Myocyte (in vitro differentiated cells): ENCODE results near the gene ATP10B. TPM values are rescaled to one million over a fixed set of nuclear protein-coding genes. Genes with fewer than 3 reads are reported as not detected.
"Not testable (repeated sequence)": the region's sequence is repeated elsewhere in the genome, so short reads cannot be mapped to it uniquely, and the experiment has no call there.

ENCODE experiments used
- DNase-seq: peaks from one replicate; pipeline ENCODE4 v3.0.0-alpha.2; 2012; ENCODE audit warnings: low read depth
- polyA plus RNA-seq: library from polyadenylated mRNA; unstranded; fragments of >200 nt; gene quantifications from one replicate; pipeline ENCODE4 v1.2.1, GENCODE V29; 2012; ENCODE audit warnings: missing spikeins
- total RNA-seq: library from RNA; depleted of rRNA; stranded (reverse); fragments of >200 nt; gene quantifications from 2 replicates; pipeline ENCODE4 v1.2.3, GENCODE V29; 2014

ATP10B gene
- total RNA-seq = not detected in 2 replicates
- not detected for polyA plus RNA-seq

- no peak for DNase-seq
Observed at GRCh38 chr5:160852049-160852448, at the start of gene ATP10B. Gene ATP10B, minus strand, starts transcription at chr5:160852211. Its CDS starts 164,137 bp downstream, at chr5:160688074.

GRCh38 chr5:160901656-160902055, 49.6 kb upstream of the ATP10B start:
- DNase-seq = no peak

- DNase-seq = peak; percentile 43
Observed at GRCh38 chr5:160899735-160900134, 47.7 kb upstream of the ATP10B start.

GRCh38 chr5:160893180-160893964, 41.4 kb upstream of the ATP10B start:
- not testable (repeated sequence) for DNase-seq

GRCh38 chr5:160887780-160888179, 35.8 kb upstream of the ATP10B start:
- DNase-seq = no peak

- not testable (repeated sequence) for DNase-seq
Observed at GRCh38 chr5:160873560-160874200, 21.7 kb upstream of the ATP10B start.

GRCh38 chr5:160869989-160870521, 18.0 kb upstream of the ATP10B start:
- DNase-seq = no peak

- no peak for DNase-seq
Observed at GRCh38 chr5:160867976-160868375, 16.0 kb upstream of the ATP10B start.

GRCh38 chr5:160851451-160851850, 560 bp downstream of the ATP10B start:
- DNase-seq = no peak

GRCh38 chr5:160850421-160850820, 1.6 kb downstream of the ATP10B start:
- no peak for DNase-seq

GRCh38 chr5:160847526-160848085, 4.4 kb downstream of the ATP10B start:
- no peak for DNase-seq

GRCh38 chr5:160846642-160847041, 5.4 kb downstream of the ATP10B start:
- peak; percentile 11 for DNase-seq

- no peak for DNase-seq
Observed at GRCh38 chr5:160844177-160844576, 7.8 kb downstream of the ATP10B start.

GRCh38 chr5:160843240-160843639, 8.8 kb downstream of the ATP10B start:
- DNase-seq = no peak

- DNase-seq = no peak
Observed at GRCh38 chr5:160837749-160838593, 14.0 kb downstream of the ATP10B start.

- DNase-seq = no peak
Observed at GRCh38 chr5:160837211-160837610, 14.8 kb downstream of the ATP10B start.

GRCh38 chr5:160835818-160836528, 16.0 kb downstream of the ATP10B start:
- no peak for DNase-seq

- no peak for DNase-seq
Observed at GRCh38 chr5:160835376-160835775, 16.6 kb downstream of the ATP10B start.

GRCh38 chr5:160833806-160834205, 18.2 kb downstream of the ATP10B start:
- DNase-seq = no peak

- DNase-seq = no peak
Observed at GRCh38 chr5:160831801-160832200, 20.2 kb downstream of the ATP10B start.
